Activated naive CD4-positive, alpha-beta T cell treated with anti-CD3 and anti-CD28 coated beads, Interleukin-2, amount 50 U/mL, for 16 hours (primary cell): ENCODE measurements around the gene KCNN2.
"Not testable (repeated sequence)": the region's sequence is repeated elsewhere in the genome, so short reads cannot be mapped to it uniquely, and the experiment has no call there.

Experiments
- DNase-seq: peaks from one replicate; pipeline ENCODE4 v3.0.0-alpha.2; 2020

KCNN2 gene

GRCh38 chr5:114427204-114427603 is 65.3 kb downstream of the KCNN2 start:
- no peak for DNase-seq

DNA sequence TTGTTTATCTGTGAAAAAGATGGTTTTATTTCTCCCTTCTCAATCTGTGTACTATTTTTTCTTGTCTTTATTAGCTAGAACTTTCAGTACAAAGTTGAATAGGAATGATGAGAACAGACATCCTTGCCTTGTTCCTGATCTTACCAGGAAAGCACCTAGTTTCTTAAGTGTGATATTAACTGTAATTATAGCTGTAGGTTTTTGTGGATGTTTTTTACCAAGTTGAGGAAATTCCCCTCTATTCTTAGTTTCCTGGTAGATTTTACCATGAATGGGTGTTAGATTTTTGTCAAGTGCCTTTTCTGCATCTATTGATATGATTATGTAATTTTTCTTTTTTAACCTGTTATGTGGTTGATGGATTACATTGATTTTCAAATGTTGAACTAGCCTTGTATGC is 68.7 kb downstream of the KCNN2 start:
- no peak for DNase-seq

GRCh38 chr5:114432684-114433083 is 70.8 kb downstream of the KCNN2 start:
- not testable (repeated sequence) for DNase-seq

DNA sequence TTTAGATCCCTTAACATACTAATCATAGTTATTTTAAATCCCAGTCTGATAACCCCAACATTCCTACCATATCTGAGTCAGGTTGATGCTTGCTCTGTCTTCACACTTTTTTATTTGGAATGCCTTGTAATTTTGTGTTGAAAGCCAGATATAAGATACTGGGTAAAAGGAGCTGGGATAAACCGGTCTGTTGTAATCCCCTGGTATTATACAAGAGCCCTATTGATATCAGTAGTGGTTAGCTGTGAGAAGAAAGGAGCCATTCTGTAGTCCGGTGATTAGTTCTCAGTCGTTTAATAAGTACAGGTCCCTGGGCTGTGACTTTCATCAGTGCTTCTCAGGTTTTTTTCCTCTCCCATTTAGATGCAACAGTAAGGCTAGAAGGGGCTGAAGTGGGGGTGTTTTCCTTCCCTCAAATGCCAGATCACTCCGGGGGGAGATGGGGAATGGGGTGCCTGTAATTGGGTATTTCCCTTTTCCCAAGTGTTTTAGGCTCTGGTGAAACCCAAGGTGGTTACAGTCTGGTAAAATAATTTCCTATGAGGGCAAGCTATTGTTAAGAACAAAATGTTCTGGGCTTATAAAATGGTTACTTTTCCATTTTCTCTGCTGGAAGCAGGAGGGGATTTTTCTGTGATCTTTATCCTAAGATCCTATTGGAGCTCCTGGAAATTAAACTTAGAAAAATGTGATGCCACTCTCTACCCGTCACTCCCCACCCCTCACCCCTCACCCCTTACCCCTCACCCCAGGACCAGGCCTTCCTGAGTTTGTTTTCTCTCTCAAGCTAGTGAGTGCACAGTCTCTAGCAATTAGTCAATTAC is 72.7 kb downstream of the KCNN2 start:
- no peak for DNase-seq

- DNase-seq, result no peak
Measured at GRCh38 chr5:114435220-114435481, 73.3 kb downstream of the KCNN2 start.

DNA sequence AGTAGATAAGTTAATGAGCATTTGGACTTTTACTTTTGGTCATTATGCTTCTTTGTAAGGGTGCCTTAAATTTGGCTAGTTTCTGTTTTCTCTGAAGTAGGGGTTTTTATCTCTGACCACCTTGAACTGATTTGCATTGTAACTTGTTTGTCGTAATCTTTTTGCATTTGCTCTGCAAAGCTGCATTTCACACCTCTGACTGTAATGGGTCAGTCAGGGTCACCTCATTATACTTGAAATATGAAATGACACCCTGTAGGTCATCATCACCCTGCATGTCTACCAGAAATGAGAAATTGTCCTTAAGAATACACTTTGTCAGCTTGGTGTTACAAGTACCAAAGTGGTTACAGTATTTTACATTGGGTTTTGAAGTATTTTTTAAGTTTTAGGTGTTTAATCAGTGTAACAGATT is 74.0 kb downstream of the KCNN2 start:
- DNase-seq, result no peak

DNA sequence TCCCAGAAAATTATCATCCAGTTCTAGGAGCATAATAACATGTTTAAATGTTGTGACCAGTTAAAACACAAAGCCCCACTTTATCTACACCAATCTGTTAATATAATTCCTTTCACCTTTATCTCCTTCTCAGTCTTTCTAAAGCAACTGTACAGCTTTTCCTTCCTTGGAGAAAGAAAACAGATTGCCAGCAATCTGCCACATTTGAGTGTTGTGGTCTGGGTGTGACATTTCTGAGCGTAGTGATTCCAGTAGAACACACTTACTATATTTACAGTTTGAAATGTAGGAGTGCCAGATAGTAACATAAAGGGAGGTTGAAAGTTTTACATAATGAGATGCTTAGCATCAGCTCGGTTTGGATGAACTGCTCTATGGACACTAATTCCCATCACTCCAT is 76.1 kb downstream of the KCNN2 start:
- no peak for DNase-seq

DNA sequence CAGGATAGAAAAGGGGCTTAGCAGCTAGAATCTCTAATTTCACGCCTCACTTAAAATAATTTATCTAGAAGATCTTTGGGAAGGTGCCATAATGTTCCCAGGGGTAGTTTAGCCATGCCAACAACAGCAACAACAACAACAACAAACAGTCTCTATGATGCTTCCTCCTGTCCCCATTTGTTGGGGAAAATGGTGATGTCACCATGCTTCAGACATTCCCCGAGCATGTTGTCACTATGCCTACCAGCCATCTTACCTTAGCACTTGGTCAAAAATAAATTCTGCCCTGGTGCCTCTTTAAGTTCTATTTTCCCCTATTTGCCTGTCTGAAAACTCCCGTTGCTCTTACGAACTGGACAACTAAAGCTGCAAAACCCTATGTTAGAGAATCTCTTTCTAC is 76.6 kb downstream of the KCNN2 start:
- DNase-seq, result no peak

GRCh38 chr5:114447084-114447773 is 85.4 kb downstream of the KCNN2 start:
- no peak for DNase-seq

DNA sequence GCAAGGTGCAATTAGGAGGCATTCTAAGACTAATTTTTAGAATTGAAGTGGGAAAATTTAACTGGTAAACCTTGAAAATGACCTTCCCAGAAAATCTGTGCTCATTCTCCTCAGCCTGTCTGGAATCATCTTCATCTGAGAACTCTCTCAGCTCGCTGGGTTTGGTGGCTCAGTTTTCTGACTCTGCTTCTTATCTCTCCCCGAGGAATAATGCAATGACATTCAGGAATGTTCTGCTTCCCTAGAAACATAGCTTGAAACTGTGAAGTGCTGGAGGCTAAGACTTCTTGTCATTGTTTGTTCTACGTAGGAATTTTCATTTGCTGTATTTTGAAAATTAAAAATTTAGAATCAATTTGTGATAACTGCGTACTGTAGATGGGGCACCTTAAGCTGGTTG is 86.6 kb downstream of the KCNN2 start:
- DNase-seq, result no peak

DNA sequence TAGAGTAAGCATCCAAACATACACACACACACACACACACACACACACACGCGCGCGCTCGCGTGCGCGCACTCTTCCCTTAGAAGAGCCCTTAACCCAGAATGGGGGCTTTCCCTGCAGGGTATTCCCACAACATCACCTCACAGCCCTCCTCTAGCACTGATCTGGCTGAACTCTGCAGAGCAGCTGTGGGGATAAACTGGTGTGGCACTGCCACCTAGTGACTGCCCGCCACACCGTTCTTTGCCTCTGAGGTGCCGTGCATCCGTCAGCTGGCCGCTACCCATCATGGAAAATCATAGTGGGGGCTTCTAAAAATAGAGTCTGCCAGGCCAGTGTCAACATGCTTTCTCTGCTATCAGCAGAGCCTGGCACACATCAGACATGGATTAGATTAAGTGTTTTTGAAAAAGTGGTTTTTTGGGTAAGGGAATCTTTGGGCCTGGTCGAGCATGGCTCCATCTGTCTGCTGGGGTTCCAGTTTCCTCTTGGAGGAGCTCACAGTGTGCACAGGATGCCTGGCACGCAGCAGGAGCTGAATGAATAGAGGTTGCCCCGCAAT is 88.1 kb downstream of the KCNN2 start:
- DNase-seq, result peak; percentile 37

DNA sequence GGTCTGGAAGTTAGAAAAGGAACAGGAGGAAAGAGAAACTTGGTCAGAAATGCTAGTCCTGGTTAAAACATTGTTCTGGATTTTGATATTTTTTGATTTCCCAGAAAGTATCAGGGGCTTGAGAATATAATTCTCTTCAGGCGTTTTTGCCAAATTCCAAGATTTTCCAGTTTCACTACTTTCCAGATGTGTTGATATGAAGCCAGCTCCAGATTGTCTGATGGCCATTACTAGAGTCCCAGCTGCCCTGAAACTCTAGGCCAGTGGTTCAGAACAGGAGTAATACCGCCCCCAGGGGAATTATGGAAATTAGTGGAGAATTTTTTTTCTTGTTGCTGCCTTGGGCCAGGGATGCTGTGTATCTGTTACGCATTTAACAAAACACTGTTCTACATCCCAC is 88.6 kb downstream of the KCNN2 start:
- no peak for DNase-seq

GRCh38 chr5:114458726-114459125 is 96.9 kb downstream of the KCNN2 start:
- no peak for DNase-seq

- DNase-seq, result no peak
Measured at GRCh38 chr5:114467171-114467570, 105.3 kb downstream of the KCNN2 start.

DNA sequence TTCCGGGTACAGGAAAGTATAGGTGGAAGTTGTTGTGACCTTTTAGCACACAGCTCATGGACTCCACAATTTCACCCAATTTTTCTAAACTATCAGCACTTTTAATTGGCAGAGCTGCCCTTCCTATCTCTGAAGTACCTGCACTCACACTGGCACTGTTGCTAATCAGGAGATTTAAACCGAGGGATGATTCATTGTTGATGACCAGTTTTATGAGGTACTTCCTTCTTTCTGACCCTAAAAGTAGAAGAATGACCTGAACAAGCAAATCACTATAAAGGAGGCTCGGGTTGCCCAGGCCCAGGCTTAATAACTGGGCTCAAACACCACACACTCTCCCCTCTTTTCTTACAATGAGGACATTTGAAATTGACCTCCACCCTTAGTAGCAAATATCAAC is 105.9 kb downstream of the KCNN2 start:
- DNase-seq, result no peak

DNA sequence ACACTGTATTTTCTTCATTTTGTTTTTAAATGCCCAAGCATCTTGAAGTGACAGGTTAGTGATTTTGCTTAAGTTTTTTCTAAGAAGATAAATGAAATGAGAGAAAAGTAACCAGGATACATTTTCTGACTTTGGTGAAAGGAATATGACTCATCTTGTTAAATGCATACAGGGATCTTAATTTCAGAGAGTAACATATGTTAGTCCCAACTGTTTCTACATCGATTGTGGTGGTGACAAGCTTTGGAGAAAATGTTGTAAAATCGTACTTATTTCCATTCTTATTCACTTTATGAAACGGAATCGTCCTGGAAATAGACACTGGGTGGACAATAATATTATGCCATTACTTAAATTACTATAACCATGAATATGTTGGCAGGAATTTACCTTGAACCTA is 107.5 kb downstream of the KCNN2 start:
- DNase-seq, result no peak

- DNase-seq, result no peak
Measured at GRCh38 chr5:114471529-114471928, 109.7 kb downstream of the KCNN2 start.

DNA sequence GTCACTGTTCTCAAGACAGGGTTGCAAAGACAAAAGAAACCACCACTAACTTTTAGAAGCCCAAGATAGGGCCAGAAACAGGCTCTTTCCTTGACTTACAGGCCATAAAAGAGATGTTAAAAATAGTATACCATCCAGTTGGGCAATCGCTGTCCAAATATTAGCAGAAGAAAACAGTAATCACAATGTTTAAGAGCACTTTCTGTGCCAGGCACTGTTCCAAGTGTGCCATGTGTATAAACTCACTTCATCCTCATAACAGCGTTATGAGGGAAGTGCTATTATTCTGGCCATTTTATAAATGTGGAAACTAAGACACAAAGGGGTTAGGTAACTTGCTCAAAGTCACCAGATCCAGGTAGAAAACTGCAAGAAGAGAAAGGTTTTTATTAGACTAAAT is 111.7 kb downstream of the KCNN2 start:
- DNase-seq, result no peak

GRCh38 chr5:114477816-114478334 is 116.0 kb downstream of the KCNN2 start:
- DNase-seq, result no peak

DNA sequence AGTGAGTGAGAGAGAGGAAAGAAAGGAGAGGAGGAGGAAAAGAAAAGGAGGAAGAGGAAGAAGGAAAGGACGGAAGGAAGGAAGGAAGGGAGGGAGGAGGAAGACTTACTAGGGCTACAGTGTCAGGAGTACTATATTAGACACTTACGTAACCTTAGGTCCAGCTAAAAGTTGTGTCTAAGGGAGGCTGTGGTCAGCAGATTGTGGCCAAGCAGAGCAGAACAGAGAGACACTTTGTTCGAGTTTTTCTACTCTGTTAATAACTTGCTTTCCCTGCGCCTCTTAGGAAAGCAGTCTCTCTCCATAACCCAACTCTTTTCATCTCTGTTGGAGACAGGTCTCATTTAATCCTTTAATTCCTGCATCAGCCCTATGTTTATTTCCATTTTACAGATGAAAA is 138.9 kb downstream of the KCNN2 start:
- no peak for DNase-seq

GRCh38 chr5:114504560-114504959 is 142.7 kb downstream of the KCNN2 start:
- no peak for DNase-seq

GRCh38 chr5:114524221-114524620 is 162.4 kb downstream of the KCNN2 start:
- no peak for DNase-seq

DNA sequence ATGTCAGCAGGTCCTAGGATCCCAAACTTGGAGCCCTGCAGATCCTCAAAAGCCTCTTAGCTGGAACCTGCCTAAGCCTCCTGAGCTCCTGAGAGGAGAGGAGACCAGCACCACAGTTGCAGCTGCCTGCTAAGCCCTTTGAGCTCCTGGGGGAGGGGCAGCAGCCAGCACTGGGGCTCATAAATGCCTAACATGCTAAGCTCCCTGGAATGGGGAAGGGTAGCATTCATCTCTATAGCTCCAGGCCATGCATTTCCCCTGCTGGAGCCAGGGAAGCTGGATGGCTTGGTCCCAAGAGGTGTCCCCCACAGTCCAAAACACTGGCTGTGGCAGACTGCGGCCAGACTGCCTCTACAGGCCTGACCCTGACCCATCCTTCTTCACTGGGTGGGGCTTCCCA is 182.7 kb downstream of the KCNN2 start:
- no peak for DNase-seq
